Stimulated activated CD4-positive, alpha-beta T cell treated with anti-CD3 and anti-CD28 coated beads, Interleukin-1b, Interleukin-23, amount 100 ng/mL, for 1 hour (primary cell): Measurements from ENCODE around the gene ADAMTSL3.

Experiments used
- DNase-seq, 2 donors: peaks; one replicate each; pipeline ENCODE4 v3.0.0-alpha.2; 2020; ENCODE audit warnings: low read depth in 2 of 2

Gene ADAMTSL3

GRCh38 chr15:83653639-83654378 lies at the start of gene ADAMTSL3:
TSS of gene ADAMTSL3 (plus strand) at chr15:83654123. CDS start at chr15:83655762, 1,639 bp downstream.
- no peak for DNase-seq

DNA sequence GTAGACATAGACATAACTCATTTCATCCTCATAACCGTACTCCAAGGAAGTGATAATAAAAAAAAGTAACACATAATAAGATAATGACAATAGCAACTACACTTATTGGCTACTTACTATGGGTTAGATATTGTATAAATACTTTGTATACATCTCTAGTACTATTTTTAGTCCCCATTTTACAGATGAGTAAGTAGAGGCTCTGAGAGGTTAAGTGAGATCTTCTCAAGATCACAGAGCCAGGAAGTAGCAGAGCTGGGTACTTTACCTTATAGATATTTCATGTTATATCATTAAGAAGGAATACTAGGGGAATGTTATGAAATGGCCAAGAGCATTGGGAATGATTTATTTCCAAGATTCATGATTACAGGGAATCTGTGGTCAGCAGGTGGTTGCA lies 49.4 kb upstream of the ADAMTSL3 start:
- no peak for DNase-seq

DNA sequence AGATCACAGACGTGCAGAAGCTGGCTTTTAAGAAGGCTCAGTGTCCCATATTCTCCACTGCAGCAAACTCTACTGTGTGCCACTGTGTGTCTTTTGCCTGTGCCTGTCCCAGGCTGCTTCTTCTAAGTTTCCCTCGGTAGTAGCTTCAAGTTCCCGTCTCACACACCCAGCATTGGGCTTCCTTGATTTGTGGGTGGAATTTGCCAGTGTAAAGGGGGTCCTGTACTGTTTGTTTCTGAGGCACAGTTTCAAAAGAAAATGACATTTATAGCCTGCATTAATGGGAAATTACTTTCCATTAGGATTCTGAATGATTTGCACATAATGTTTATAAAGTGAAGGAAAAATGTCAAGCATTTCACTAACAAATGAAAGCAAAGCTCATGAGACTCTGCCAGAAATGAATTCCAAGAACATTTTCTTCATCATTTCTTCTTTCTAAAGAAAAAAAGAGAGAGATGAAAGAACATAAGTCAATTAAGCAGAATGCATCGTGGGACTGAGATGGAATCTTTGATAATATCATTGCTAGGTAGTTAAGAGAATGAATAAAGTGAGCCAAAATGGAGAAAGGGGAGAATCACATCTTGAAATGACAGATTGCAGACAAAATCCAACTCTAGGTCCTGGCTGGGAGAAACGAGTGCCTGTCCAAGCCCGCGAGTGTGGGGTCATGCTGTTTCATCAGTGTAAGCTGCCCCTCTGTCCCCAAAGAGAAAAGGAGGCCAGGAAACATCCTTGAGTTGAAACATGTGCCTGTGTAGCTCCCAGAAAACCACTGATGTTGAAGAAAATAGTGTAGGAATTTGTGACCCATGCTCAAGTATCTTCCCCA lies 48.6 kb upstream of the ADAMTSL3 start:
- no peak for DNase-seq

DNA sequence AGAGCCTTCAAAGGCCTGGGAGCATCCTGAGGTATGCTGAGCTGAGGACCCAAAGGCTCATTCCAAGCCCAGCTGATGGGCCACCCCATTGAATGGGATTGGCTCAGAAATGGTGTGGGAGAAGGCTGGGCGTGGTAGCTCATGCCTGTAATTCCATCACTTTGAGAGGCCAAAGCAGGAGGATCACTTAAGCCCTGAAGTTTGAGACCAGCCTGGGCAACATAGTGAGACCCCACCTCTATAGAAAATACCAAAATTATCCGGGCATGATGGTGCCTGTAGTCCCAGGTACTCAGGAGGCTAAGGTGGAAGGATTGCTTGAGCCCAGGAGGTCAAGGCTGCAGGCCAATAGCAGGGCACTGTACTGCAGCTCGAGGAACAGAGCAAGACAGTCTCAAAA lies 43.8 kb upstream of the ADAMTSL3 start:
- no peak for DNase-seq

- no peak for DNase-seq
Measured at GRCh38 chr15:83610901-83611685, 42.8 kb upstream of the ADAMTSL3 start.

GRCh38 chr15:83612226-83612625 lies 41.7 kb upstream of the ADAMTSL3 start:
- no peak for DNase-seq

GRCh38 chr15:83612898-83613635 lies 40.9 kb upstream of the ADAMTSL3 start:
- DNase-seq = no peak

GRCh38 chr15:83613714-83614113 lies 40.2 kb upstream of the ADAMTSL3 start:
- DNase-seq = no peak

- no peak for DNase-seq
Measured at GRCh38 chr15:83616840-83617239, 37.1 kb upstream of the ADAMTSL3 start.

DNA sequence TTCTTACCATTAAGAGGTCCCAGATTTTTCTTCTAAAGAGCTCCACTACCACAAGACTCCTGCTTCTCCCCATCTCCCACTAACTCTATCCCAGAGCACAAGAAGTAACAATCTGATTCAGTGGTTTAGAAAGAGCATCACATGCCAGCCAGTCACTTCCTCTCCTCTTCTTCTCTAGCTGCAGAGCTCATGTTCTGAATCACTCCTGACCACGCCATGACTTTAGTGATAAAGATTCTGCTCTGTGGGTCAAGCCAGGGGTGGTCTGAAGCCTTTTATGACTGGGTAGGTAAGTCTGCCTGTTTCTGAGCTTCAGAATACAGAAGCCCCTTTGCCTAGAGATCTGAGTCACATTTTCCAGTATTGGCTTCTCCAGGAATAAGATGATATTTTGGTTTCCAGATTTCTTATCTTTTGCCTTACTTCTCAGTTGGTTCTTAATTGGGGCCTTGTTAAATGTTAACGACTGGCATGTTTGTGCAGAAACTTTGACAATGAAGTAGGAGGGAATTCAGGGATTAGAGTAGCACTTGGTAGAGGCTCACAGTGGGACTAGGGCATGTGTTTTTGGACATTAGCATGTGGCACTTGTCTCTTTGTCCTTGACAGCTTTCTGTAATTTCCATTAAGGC lies 27.6 kb upstream of the ADAMTSL3 start:
- DNase-seq = no peak

- no peak for DNase-seq
Measured at GRCh38 chr15:83631534-83631933, 22.4 kb upstream of the ADAMTSL3 start.

- DNase-seq = no peak
Measured at GRCh38 chr15:83643201-83643600, 10.7 kb upstream of the ADAMTSL3 start.

DNA sequence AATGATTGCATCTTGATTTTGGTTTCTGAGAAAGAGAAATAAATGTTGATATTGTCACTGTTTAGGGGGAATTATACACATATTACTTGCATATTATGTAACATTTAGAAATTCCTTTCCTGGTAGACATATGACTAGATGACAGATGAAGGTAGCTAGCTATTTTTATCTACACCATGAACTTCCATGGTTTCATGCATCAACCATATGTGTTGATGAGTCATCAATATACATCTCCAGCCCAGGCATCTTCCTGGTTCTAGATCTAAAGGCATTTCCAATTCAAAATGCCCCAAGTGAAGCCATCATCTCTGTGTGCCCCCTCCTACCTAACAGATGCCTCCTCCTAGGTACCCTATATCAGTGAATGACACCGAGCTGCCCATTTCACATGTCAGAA lies 9.5 kb upstream of the ADAMTSL3 start:
- no peak for DNase-seq

GRCh38 chr15:83650831-83651230 lies 3.1 kb upstream of the ADAMTSL3 start:
- no peak for DNase-seq

DNA sequence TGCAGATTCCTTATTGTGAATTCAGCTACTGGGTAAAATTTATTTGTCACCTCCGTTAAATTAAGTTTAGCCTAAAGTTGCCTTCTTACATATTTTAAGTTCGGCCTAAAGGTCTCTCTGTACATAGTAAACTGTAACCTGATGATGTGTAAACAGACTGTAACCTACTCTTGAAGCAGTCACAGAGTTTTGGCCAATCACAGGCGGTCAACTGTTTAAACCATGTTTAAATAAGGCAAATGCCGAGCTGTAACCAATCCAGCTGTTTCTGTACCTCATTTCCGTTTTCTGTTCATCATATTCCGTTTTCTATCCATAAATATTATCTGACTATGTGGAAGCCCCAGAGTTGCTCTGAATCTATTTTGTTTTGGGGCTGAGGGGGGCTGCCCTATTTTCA lies 2.4 kb upstream of the ADAMTSL3 start:
- DNase-seq = no peak

DNA sequence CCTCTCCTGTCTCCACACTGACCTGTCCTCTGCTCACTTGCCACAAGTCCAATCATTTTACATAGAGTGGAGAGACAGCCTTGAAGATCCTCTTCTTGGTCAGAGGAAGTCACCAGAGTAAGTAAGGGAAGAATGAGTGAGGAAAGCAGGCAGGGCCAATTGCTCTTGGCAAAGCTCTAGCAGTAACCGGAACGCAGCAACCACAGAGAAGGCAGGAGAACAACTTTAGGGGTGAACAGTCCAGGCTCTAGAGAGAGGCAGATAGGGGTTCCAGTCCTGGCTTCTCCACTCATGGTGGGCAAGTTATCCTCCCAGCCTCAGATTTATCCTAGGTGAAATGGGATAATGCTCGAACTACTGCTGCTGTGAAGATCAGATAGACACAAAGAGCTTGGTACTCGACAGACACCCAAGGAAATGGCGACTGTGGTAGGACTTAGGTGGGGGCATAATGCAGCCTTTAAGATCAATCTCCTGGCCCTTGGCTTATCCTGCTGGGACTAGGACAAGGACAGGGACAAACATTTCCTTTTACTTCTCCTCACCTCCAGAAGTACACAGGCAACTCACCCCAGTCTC lies 1.2 kb upstream of the ADAMTSL3 start:
- DNase-seq = no peak

DNA sequence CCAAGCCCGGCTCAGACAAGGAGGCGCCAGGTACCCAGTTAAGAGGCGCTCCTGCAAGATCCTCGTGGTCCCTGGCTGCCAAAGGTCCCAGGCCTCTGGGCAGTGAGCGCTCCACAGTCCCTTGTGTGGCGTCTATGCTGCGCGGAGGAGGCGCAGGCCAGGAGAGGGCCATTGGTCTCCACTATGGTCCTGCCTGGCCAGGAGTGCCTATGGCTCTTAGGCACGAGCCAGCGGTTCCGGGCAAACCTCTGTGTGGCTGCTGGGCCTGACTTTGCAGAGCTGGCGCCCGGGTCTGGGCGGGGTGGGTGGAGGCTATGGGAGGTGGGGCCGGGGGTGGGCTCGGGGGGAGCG lies 660 bp upstream of the ADAMTSL3 start:
- no peak for DNase-seq

DNA sequence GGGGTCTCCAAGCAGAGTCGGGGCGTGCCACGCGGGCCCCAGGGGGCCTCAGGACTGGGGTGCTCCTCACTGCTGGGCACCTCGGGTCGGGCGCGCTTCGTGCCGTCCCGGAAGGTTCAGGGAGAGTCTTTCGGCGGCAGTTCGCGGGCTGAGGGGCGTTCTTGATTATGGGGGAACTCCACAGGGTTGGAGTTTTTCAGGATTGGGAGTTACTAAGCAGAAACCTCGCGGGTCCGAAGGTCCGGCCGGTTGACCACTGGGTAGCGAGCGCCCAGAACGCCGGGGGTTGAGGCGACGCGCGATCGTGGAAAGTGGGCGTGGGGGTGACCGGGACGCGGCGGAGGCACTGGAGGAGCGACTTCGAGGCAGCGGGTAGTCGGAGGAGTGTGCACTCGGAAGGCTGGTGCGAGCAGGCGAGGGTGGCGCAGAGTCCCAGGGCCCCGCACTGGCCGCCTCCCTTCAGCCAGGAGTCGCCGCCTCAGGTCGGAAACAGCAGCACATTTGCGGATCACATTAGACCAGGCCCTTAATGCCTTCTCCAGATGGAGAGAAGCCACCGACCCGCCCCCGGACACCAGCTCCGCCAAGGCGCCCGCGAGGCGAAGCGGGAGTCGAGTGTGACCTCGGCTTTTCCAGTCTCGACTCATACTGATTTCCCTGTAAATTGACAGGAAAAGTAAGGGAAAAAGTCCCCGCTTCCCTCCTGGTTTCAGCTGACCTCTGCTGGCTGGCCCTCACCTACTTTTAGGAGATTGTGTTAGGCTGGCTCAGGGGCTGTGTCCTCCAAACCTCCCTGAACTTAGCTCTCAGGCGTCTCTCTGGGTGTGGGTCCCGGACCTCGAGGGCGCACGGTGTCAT lies 685 bp downstream of the ADAMTSL3 start:
- DNase-seq = no peak

- no peak for DNase-seq
Measured at GRCh38 chr15:83655237-83655616, 1.3 kb downstream of the ADAMTSL3 start.

DNA sequence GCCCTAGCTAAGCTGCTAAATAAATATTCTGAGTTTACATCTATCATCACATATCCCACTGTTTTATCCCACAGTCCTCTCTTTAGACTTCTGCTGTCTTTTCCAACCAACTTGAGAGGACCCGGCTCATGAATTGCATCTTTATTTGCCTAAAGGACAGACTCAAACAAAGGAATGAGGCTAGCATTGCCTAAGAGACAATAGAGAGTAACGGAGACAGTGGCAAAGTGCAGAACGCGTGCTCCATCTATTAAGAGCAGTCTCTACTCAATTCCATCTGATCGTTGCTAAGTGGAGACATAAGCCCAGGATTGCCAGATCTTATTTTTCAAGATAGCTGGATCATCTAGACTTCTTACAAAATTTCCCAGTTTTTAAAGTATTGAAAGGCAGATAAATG lies 2.3 kb downstream of the ADAMTSL3 start:
- no peak for DNase-seq
